PC-9 (cell line): ENCODE data around the gene HDAC7. TPM values are rescaled to one million over a fixed set of nuclear protein-coding genes. Genes with fewer than 3 reads are reported as not detected.
A peak's percentile ranks its signal among the peaks of the same experiment; 100 is the strongest.

Experiments used
- BruUV-seq: library from RNA; stranded (reverse); fragments of 400-500 nt; replicated peaks from 2 replicates; lab custom pipeline; 2021; lab: Mats Ljungman, UMichigan
- CTCF ChIA-PET: fragments of 300-600 bp; sonication (Branson Sonifier 250); formaldehyde crosslinking; loops from one replicate; lab custom pipeline; 2022; ENCODE audit warnings: antibody characterized with exemption; lab: Charles Lee
- POLR2A ChIA-PET: fragments of 300-600 bp; sonication (Branson Sonifier 250); formaldehyde crosslinking; loops from one replicate; lab custom pipeline; 2022; ENCODE audit warnings: antibody characterized with exemption; ENCODE audit not compliant: unreplicated experiment; lab: Charles Lee
- DNase-seq, 2 experiments: peaks; one replicate each; pipeline versions ENCODE4 v3.0.0 to v3.0.0-alpha.2; 2015 to 2022; ENCODE audit warnings: mixed read lengths in 1 of 2
- H2AFZ ChIP-seq: fragments of 200-600 bp; sonication (generic); 2 replicates; pipeline ENCODE4 v1.8.1; 2017; ENCODE audit warnings: antibody characterized with exemption
- H3F3A ChIP-seq: fragments of 200-600 bp; sonication (generic); 2 replicates; pipeline ENCODE4 v1.8.1; 2017; ENCODE audit warnings: antibody characterized with exemption, mild to moderate bottlenecking, low read depth; ENCODE audit not compliant: insufficient read depth
- H3K27ac ChIP-seq: fragments of 200-600 bp; sonication (generic); 2 replicates; pipeline ENCODE4 v1.6.1; 2016; ENCODE audit warnings: mixed run types
- H3K27me3 ChIP-seq: fragments of 200-600 bp; sonication (generic); 2 replicates; pipeline ENCODE4 v1.6.1; 2016; ENCODE audit warnings: low read depth, mixed run types; ENCODE audit not compliant: insufficient read depth
- H3K36me3 ChIP-seq: fragments of 200-600 bp; sonication (generic); 2 replicates; pipeline ENCODE4 v1.6.1; 2016; ENCODE audit warnings: low read depth, mixed run types
- H3K4me1 ChIP-seq: fragments of 200-600 bp; sonication (generic); replicated peaks from 2 replicates; pipeline ENCODE4 v1.6.1; 2016; ENCODE audit warnings: mixed run types; ENCODE audit not compliant: insufficient read depth
- H3K4me2 ChIP-seq: fragments of 200-600 bp; sonication (generic); 2 replicates; pipeline ENCODE4 v1.6.1; 2017; ENCODE audit warnings: mixed run types
- H3K4me3 ChIP-seq: fragments of 200-600 bp; sonication (generic); 2 replicates; pipeline ENCODE4 v1.6.1; 2016; ENCODE audit warnings: mixed run types
- H3K79me2 ChIP-seq: fragments of 200-600 bp; sonication (generic); 2 replicates; pipeline ENCODE4 v1.6.1; 2017; ENCODE audit warnings: low read depth, mixed run types
- H3K9me2 ChIP-seq: fragments of 200-600 bp; sonication (generic); 2 replicates; pipeline ENCODE4 v1.8.1; 2017; ENCODE audit warnings: mild to moderate bottlenecking; ENCODE audit not compliant: insufficient read depth
- H3K9me3 ChIP-seq: fragments of 200-600 bp; sonication (generic); 2 replicates; pipeline ENCODE4 v1.8.1; 2016; ENCODE audit warnings: low read depth; ENCODE audit not compliant: insufficient read depth
- H4K20me1 ChIP-seq: fragments of 200-600 bp; sonication (generic); 2 replicates; pipeline ENCODE4 v1.8.1; 2017; ENCODE audit not compliant: insufficient read depth
- CTCF ChIP-seq: fragments of 200-600 bp; sonication (generic); conservative IDR thresholded peaks from 2 replicates; pipeline ENCODE4 v1.6.1; 2017; ENCODE audit warnings: mixed run types, antibody characterized with exemption, mild to moderate bottlenecking, moderate library complexity
- EZH2 ChIP-seq: fragments of 200-600 bp; sonication (generic); IDR thresholded peaks from 2 replicates; pipeline ENCODE4 v1.8.0; 2017; ENCODE audit warnings: antibody characterized with exemption, low read depth
- intact Hi-C: fragments of 100-400 bp; cut with micrococcal nuclease; formaldehyde crosslinking; loops from one replicate; pipeline ENCODE4 v1.10.0; 2022; ENCODE audit not compliant: unreplicated experiment
- total RNA-seq: library from RNA; stranded (reverse); gene quantifications from 2 replicates; pipeline ENCODE4 v1.2.3, GENCODE V29; 2021

HDAC7 gene
- total RNA-seq, 1 experiment from 2014 or later: 106 TPM

DNA sequence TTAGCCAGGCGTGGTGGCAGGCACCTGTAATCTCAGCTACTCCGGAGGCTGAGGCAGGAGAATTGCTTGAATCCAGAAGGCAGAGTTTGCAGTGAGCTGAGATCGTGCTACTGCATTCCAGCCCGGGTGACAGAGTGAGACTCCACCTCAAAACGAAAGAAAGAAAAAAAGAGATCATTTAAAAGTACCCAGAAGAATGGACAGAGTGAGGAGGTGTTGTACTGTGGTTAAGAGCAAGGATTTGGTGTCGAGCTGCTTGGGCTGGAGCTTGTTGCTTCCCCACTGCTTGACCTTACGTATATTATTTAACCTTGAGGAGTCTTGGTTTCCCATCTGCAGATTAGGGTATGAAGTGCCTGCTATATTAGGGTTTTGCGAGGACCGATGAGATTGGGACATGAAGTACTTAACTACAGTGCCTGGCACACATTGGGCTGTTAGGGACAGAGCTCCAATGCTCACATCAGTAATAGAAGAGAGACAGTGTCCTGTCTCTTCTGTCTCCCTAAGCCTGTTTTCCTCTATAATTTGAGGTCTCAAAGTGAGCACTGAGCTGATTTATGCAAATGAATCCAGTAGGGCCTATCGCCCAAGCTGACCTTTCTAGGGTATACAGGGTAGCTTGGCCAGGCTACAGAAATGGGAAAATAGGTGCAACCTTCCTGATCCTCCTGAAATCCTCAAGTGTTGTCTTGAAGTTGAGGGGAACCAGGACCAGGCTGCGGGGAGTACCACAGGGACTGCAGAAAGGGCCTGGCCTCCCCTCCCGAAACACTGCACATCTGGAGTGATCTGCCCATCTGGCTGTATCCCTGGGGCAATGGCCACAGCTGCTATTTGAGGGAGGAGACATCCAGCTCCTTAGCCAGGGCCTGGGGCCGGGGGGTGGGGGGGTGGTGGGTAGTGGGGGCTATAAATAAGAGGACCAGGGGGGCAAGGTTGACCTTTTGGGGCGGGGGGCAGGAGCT is 8.6 kb upstream of the HDAC7 start:
- Histone ChIP-seq H3K4me3 (no peak overlapping the region), H3K27ac (no peak overlapping the region), H3K9me2 (no peaks in the 10 kb centered on the region), H3K4me1 (peaks cover 71% of the 10 kb centered on the region), H2AFZ (no peak overlapping the region), H3K4me2 (peak overlapping the region; percentile 58), H3K36me3 (no peaks in the 10 kb centered on the region), H3K27me3 (no peaks in the 10 kb centered on the region), H4K20me1 (no peaks in the 10 kb centered on the region), H3K79me2 (no peaks in the 10 kb centered on the region), H3F3A (peaks cover 32% of the 10 kb centered on the region), H3K9me3 (0 out of 2 replicates have a peak, but pooled peaks cover 4% of the 10 kb centered on the region)
- ChIA-PET CTCF (interaction anchor here (0.6 to 1.4 kb wide), 5 partner anchors 8 to 755 kb away, joined by 3 to 8 read pairs (median 3); no protein-coding TSS in a partner anchor), POLR2A (interaction anchor here (0.6 to 0.9 kb wide), 4 partner anchors 15 to 1111 kb away, joined by 5 to 8 read pairs (median 6); partner anchors contain the start of gene ADCY6)
- TF ChIP-seq EZH2 (no peak), CTCF (no peak)
- DNase-seq: no peak
- intact Hi-C loops: loop anchor here (10.0 kb wide), 1 partner anchor 553 kb away; no protein-coding TSS in a partner anchor
- no TSS peak for BruUV-seq

GRCh38 chr12:47825173-47825639 is 5.5 kb upstream of the HDAC7 start:
- Histone ChIP-seq H4K20me1 (no peaks in the 10 kb centered on the region), H3K4me2 (peak overlapping the region; percentile 45), H3K4me3 (no peak overlapping the region), H3K9me2 (no peaks in the 10 kb centered on the region), H3K4me1 (peaks cover 95% of the 10 kb centered on the region), H3K27me3 (no peaks in the 10 kb centered on the region), H3K36me3 (no peaks in the 10 kb centered on the region), H3K27ac (peak overlapping the region; percentile 71), H3K9me3 (no peaks in the 10 kb centered on the region), H2AFZ (no peak overlapping the region), H3K79me2 (peaks cover 2% of the 10 kb centered on the region), H3F3A (peaks cover 59% of the 10 kb centered on the region)
- CTCF ChIA-PET: interaction anchor here (0.6 kb wide), 1 partner anchor 11 kb away, joined by 3 read pairs; no protein-coding TSS in a partner anchor
- TF ChIP-seq EZH2 (no peak), CTCF (no peak)
- intact Hi-C loops: loop anchor here (1.0 to 10.0 kb wide), 3 partner anchors 10 to 550 kb away; no protein-coding TSS in a partner anchor
- POLR2A ChIA-PET: interaction anchor here (0.5 to 0.6 kb wide), 3 partner anchors 10 to 29 kb away, joined by 3 to 10 read pairs (median 3); no protein-coding TSS in a partner anchor
- DNase-seq: peak; percentile 80 to 88
- no TSS peak for BruUV-seq

DNA sequence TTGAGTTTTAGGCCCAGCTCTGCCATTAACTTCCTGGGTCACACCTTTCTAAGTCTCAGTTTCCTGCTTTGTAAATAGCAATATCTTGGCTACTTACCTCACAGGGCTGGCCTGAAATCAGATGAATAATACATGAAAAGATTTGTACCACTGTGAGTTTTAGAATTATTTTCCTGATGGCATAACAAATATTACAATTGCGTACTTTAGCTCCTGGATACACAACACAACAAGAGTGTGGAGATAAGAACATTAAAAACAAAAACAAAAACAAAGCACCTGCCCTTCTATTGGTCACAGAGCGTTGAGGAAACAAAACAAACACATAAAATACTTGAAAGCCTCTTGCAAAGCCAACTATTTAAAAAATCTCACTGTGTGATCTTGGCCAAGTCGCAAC is 4.9 kb upstream of the HDAC7 start:
- no peaks in the 10 kb centered on the region for H3K9me3 ChIP-seq
- ChIA-PET POLR2A (interaction anchor here (0.6 kb wide), 1 partner anchor 28 kb away, joined by 3 read pairs; no protein-coding TSS in a partner anchor), CTCF (interaction anchor here (0.6 kb wide), 1 partner anchor 11 kb away, joined by 3 read pairs; no protein-coding TSS in a partner anchor)
- TF ChIP-seq CTCF: no peak
- TF ChIP-seq EZH2: no peak
- H3K9me2 ChIP-seq: no peaks in the 10 kb centered on the region
- no peaks in the 10 kb centered on the region for H4K20me1 ChIP-seq
- H3K27me3 ChIP-seq: no peaks in the 10 kb centered on the region
- no peaks in the 10 kb centered on the region for H3K36me3 ChIP-seq
- no peak overlapping the region for H2AFZ ChIP-seq
- H3K4me2 ChIP-seq: peak overlapping the region; percentile 45
- peaks cover 5% of the 10 kb centered on the region for H3K79me2 ChIP-seq
- peak overlapping the region; percentile 71 for H3K27ac ChIP-seq
- H3K4me3 ChIP-seq: no peak overlapping the region
- BruUV-seq: TSS peak; percentile 79
- intact Hi-C loops: loop anchor here (1.0 to 10.0 kb wide), 3 partner anchors 11 to 550 kb away; no protein-coding TSS in a partner anchor
- peaks cover 61% of the 10 kb centered on the region for H3F3A ChIP-seq
- peaks cover 89% of the 10 kb centered on the region for H3K4me1 ChIP-seq
- DNase-seq: peak in 1 of 2 experiments; percentile 63
